NCI-H510A (cell line): Measurements from ENCODE around the gene GABBR2.

Source experiments
- DNase-seq: peaks from one replicate; lab custom pipeline; 2025; lab: John Stamatoyannopoulos, UW

Gene GABBR2

GRCh38 chr9:98570055-98570454, 138.7 kb downstream of the GABBR2 start:
- no peak for DNase-seq

GRCh38 chr9:98569491-98569890, 139.2 kb downstream of the GABBR2 start:
- no peak for DNase-seq

GRCh38 chr9:98568909-98569469, 139.7 kb downstream of the GABBR2 start:
- no peak for DNase-seq

GRCh38 chr9:98568234-98568908, 140.4 kb downstream of the GABBR2 start:
- no peak for DNase-seq

- no peak for DNase-seq
These were observed 141.0 kb downstream of the GABBR2 start for GRCh38 chr9:98567540-98568233.

- no peak for DNase-seq
These were observed 143.3 kb downstream of the GABBR2 start for GRCh38 chr9:98565152-98566135.

- no peak for DNase-seq
These were observed 144.0 kb downstream of the GABBR2 start for GRCh38 chr9:98564714-98565113.

- no peak for DNase-seq
These were observed 144.7 kb downstream of the GABBR2 start for GRCh38 chr9:98563988-98564387.

GRCh38 chr9:98563212-98563907, 145.4 kb downstream of the GABBR2 start:
- no peak for DNase-seq

GRCh38 chr9:98559561-98559960, 149.2 kb downstream of the GABBR2 start:
- DNase-seq = no peak

GRCh38 chr9:98558575-98558974, 150.2 kb downstream of the GABBR2 start:
- no peak for DNase-seq

GRCh38 chr9:98556511-98556910, 152.2 kb downstream of the GABBR2 start:
- no peak for DNase-seq

- DNase-seq = no peak
These were observed 152.9 kb downstream of the GABBR2 start for GRCh38 chr9:98555651-98556465.

GRCh38 chr9:98554752-98555151, 154.0 kb downstream of the GABBR2 start:
- no peak for DNase-seq

GRCh38 chr9:98552331-98552730, 156.4 kb downstream of the GABBR2 start:
- DNase-seq = no peak

- DNase-seq = no peak
These were observed 157.0 kb downstream of the GABBR2 start for GRCh38 chr9:98551511-98552286.

GRCh38 chr9:98550206-98550820, 158.4 kb downstream of the GABBR2 start:
- DNase-seq = no peak

- no peak for DNase-seq
These were observed 159.3 kb downstream of the GABBR2 start for GRCh38 chr9:98549401-98549800.

- no peak for DNase-seq
These were observed 161.1 kb downstream of the GABBR2 start for GRCh38 chr9:98547606-98548005.
